GM19372 (cell line): ENCODE measurements around the gene KLHL41.
"Not testable (repeated sequence)": the region's sequence is repeated elsewhere in the genome, so short reads cannot be mapped to it uniquely, and the experiment has no call there.

ENCODE experiments used
- ATAC-seq: cut with Tn5 transposase; IDR thresholded peaks from one replicate; pipeline ENCODE4 v1.9.1; 2021; ENCODE audit warnings: mild to moderate bottlenecking, low read depth, moderate library complexity; ENCODE audit not compliant: unreplicated experiment

Gene KLHL41

DNA sequence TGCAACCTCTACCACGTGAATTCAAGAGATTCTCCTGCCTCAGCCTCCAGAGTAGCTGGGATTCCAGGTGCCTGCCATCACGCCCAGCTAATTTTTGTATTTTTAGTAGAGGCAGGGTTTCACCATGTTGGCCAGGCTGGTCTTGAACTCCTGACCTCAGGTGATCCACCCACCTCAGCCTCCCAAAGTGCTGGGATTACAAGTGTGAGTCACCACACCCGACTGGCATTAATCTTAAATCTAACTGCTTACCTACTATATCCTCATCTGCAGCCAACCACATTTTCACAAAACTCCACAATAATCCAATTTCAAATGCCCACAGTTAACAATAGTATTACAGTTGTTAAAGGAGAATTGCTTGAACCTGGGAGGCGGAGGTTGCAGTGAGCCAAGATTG is 61.2 kb downstream of the KLHL41 start:
- ATAC-seq, result not testable (repeated sequence)

DNA sequence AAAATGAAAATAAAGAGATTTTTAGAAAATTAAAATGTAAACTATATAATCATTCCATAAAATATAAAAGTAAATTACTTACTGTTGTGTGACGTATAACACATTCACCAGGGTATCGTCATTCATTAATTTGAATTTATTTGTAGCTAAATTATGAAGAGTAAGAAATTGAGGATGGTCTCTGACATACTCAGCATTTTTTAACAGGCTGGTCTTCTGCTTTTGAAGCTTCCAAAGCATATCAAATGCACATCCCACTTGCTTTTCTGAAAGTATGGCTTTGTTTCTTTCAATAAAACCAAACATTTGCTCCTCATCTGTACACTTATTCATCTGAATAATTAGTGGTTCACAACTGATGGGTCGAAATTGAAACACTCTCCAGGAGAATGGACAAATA is 62.1 kb downstream of the KLHL41 start:
- no peak for ATAC-seq

DNA sequence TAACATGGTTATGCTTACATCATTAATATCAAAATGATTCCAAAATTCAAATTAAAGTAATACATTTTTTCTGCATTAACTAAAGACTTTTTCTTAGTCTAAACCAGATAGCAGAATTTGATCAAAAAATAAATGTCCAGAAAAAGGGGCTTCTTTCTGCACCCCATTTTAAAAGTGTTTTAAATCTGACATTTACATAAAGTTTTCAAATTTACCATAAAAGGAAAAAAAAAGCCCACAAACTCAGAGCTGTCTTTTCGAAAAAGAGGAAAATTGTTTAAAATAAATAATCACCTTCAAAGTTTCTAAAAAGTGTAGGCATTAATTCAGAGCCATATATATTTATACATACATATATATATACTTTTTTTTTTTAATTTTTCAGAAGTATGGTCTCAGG is 62.7 kb downstream of the KLHL41 start:
- ATAC-seq, result no peak

DNA sequence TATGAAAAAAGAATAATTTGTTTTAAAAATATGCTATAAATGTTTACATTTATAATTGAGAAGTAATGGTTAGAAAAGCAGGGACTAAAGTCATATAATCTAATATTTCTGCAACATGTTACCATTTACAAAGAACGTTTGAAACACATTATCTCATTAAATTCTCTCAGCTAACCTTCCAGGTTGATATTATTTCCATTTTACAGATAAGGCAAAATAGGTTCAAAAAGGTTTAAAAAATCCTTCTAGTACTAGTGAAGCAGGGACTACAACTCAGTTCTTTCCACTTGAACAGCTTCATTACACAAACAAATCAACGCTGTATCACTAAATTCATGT is 63.3 kb downstream of the KLHL41 start:
- ATAC-seq, result no peak

DNA sequence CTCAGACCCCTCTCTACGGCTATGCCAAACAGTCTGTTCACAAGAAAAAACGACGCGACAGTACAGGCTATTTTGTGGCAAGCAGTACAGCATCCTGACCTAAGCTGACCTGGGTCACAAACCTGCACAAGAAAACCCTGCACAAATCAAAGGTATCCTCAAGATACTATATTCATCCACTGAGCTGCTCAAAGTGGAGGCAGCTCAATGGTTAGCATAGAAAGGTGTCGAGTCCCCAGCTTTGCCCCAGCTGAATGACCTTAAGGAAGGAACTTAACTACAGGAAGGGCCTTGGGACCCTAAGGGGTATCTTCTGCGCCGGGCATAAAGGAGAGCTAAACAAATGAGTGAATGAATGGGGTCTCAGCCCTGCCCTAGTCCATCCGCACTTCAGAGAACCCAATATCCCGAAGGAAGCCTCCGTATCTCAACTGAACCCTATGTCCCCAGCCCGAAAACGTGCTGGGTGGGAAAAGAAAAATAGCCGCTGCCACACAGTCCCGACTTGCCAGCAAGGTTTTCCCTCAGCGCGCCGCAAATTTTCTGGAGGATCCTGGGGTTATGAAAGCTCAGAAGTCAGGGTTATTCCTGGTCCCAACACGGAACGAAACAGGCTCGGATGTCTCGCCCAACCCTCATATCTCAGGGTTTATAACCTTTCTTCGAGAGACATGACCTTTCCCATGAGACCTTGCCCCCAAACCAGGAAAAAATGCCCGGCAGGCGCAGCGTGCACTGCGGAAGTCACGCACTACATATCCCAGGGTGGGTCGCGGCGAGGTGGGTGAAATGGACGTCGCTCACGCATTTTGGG is 63.9 kb downstream of the KLHL41 start, which contains the start of gene FASTKD1:
Gene FASTKD1 (minus strand): TSS at position 706 of the 814 bp plus-strand sequence. CDS start 1,836 bp downstream, outside the sequence.
- peak; percentile 100 for ATAC-seq

DNA sequence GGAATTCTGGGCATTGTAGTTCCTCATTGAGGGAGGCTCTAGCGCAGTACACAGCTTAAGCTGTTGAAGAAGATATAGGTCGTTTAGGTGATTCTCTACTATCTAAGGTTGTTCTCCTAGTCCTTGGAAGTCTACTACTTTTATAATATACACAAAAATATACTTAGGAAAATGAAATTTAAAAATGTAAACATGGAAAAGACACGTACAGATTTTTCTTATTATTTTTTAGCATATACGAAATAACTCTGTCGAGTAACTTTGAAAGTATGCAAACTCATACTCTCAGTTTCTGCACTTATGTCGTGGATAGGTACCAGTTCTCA is 64.4 kb downstream of the KLHL41 start:
- no peak for ATAC-seq

DNA sequence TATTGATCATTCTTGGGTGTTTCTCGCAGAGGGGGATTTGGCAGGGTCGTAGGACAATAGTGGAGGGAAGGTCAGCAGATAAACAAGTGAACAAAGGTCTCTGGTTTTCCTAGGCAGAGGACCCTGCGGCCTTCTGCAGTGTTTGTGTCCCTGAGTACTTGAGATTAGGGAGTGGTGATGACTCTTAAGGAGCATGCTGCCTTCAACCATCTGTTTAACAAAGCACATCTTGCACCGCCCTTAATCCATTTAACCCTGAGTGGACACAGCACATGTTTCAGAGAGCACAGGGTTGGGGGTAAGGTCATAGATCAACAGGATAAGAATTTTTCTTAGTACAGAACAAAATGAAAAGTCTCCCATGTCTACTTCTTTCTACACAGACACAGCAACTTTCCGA is 65.0 kb downstream of the KLHL41 start:
- ATAC-seq, result not testable (repeated sequence)

DNA sequence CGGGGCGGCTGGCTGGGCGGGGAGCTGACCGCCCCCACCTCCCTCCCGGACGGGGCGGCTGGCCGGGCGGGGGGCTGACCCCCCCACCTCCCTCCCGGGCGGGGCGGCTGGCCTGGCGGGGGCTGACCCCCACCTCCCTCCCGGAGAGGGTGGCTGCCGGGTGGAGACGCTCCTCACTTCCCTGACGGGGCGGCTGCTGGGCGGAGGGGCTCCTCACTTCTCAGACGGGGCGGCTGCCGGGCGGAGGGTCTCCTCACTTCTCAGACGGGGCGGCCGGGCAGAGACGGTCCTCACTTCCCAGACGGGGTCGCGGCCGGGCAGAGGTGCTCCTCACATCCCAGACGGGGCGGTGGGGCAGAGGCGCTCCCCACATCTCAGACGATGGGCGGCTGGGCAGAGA is 65.8 kb downstream of the KLHL41 start:
- ATAC-seq, result not testable (repeated sequence)
